ENCODE results near the gene VAC14. TPM values are rescaled to one million over a fixed set of nuclear protein-coding genes. Genes with fewer than 3 reads are reported as not detected.
A peak's percentile ranks its signal among the peaks of the same experiment; 100 is the strongest.

The VAC14 gene
- total RNA-seq, 2 donors from 2014 or later = 26.5 to 27.7 TPM

GRCh38 chr16:70801611-70802010 is 653 bp upstream of the VAC14 start:
- intact Hi-C loops (cut with DNase I) = no loop called here
- no peak overlapping the region for H3K4me3 ChIP-seq
- H3K27me3 ChIP-seq = no peaks in the 10 kb centered on the region
- 76 to 77% methylated on average over 3 of the region's 3 CpGs for WGBS, 2 donors
- ATAC-seq (no peak), DNase-seq (no peak)
- peaks cover 30% of the 10 kb centered on the region for H3K4me1 ChIP-seq
- H3K36me3 ChIP-seq (replicated peaks in 1 of 2; ENCODE audit: insufficient read depth in 1 of 2, low read depth in 2 of 2) = no peaks in the 10 kb centered on the region
- peak overlapping the region in 2 of 4 donors; percentile 46 to 67 for H3K27ac ChIP-seq
- no peaks in the 10 kb centered on the region for H3K9me3 ChIP-seq
- TF ChIP-seq CTCF (IDR thresholded peaks at IDR 0.05) (no peak), POLR2A (IDR thresholded peaks at IDR 0.05) (no peak)

GRCh38 chr16:70800311-70800710 is 647 bp downstream of the VAC14 start:
- WGBS, 2 donors = 7 to 12% methylated on average over 6 to 7 of the region's 7 CpGs
- Histone ChIP-seq H3K9me3 (no peaks in the 10 kb centered on the region), H3K4me1 (peaks cover 30% of the 10 kb centered on the region), H3K27me3 (no peaks in the 10 kb centered on the region), H3K4me3 (peak overlapping the region; percentile 24 to 99), H3K27ac (peak overlapping the region in 3 of 4 donors; percentile 5 to 67 (median 46)), H3K36me3 (replicated peaks in 1 of 2; ENCODE audit: insufficient read depth in 1 of 2, low read depth in 2 of 2) (no peaks in the 10 kb centered on the region)
- no peak for DNase-seq
- no peak for ATAC-seq
- TF ChIP-seq CTCF (IDR thresholded peaks at IDR 0.05) (no peak), POLR2A (IDR thresholded peaks at IDR 0.05) (no peak)
- intact Hi-C loops (cut with DNase I) = no loop called here

GRCh38 chr16:70796301-70796700 is 4.7 kb downstream of the VAC14 start:
- WGBS, 2 donors = 78 to 92% methylated on average over 3 of the region's 3 CpGs
- no peak overlapping the region for H3K4me3 ChIP-seq
- H3K9me3 ChIP-seq = no peaks in the 10 kb centered on the region
- peaks cover 26% of the 10 kb centered on the region for H3K4me1 ChIP-seq
- no peak overlapping the region for H3K27ac ChIP-seq
- DNase-seq (no peak), ATAC-seq (no peak)
- H3K27me3 ChIP-seq = no peaks in the 10 kb centered on the region
- H3K36me3 ChIP-seq (replicated peaks in 1 of 2; ENCODE audit: insufficient read depth in 1 of 2, low read depth in 2 of 2) = no peaks in the 10 kb centered on the region
- intact Hi-C loops (cut with DNase I) = no loop called here
- TF ChIP-seq POLR2A (IDR thresholded peaks at IDR 0.05) (no peak), CTCF (IDR thresholded peaks at IDR 0.05) (no peak)

GRCh38 chr16:70795296-70795912 is 5.6 kb downstream of the VAC14 start:
- no peak for DNase-seq
- TF ChIP-seq CTCF (IDR thresholded peaks at IDR 0.05) (no peak), POLR2A (IDR thresholded peaks at IDR 0.05) (no peak)
- Histone ChIP-seq H3K4me1 (peaks cover 23% of the 10 kb centered on the region), H3K9me3 (no peaks in the 10 kb centered on the region), H3K4me3 (no peak overlapping the region), H3K27ac (no peak overlapping the region), H3K27me3 (no peaks in the 10 kb centered on the region), H3K36me3 (replicated peaks in 1 of 2; ENCODE audit: insufficient read depth in 1 of 2, low read depth in 2 of 2) (no peaks in the 10 kb centered on the region)
- ATAC-seq = no peak
- intact Hi-C loops (cut with DNase I) = no loop called here
- 85 to 91% methylated on average over 11 to 12 of the region's 12 CpGs for WGBS, 2 donors

- no peaks in the 10 kb centered on the region for H3K36me3 ChIP-seq (replicated peaks in 1 of 2; ENCODE audit: insufficient read depth in 1 of 2, low read depth in 2 of 2)
- no peaks in the 10 kb centered on the region for H3K9me3 ChIP-seq
- H3K27ac ChIP-seq = no peak overlapping the region
- no peak for DNase-seq
- no peak for TF ChIP-seq POLR2A (IDR thresholded peaks at IDR 0.05)
- no peak for TF ChIP-seq CTCF (IDR thresholded peaks at IDR 0.05)
- intact Hi-C loops (cut with DNase I) = no loop called here
- 83 to 90% methylated on average over 8 of the region's 8 CpGs for WGBS, 2 donors
- ATAC-seq = no peak
- H3K4me3 ChIP-seq = no peak overlapping the region
- peaks cover 9% of the 10 kb centered on the region for H3K4me1 ChIP-seq
- no peaks in the 10 kb centered on the region for H3K27me3 ChIP-seq
Measured at GRCh38 chr16:70793851-70794502, 7.0 kb downstream of the VAC14 start.
